IMR-90 (cell line): ENCODE data around the gene HOXC10. TPM values are rescaled to one million over a fixed set of nuclear protein-coding genes. Genes with fewer than 3 reads are reported as not detected.

ENCODE experiments used
- ATAC-seq: fragments of 200-7000 bp; cut with Tn5 transposase; 2 replicates; pipeline ENCODE4 v1.9.1; 2020; ENCODE audit warnings: low read depth, mild to moderate bottlenecking, moderate library complexity
- BruUV-seq: library from RNA; stranded (reverse); fragments of 400-500 nt; replicated peaks from 2 replicates; lab custom pipeline; 2021; lab: Mats Ljungman, UMichigan
- CTCF ChIA-PET: fragments of 300-600 bp; formaldehyde crosslinking; extraction: SDS; loops from one replicate; lab custom pipeline; 2021; ENCODE audit warnings: antibody characterized with exemption; lab: Yijun Ruan, JAX
- POLR2A ChIA-PET: fragments of 300-600 bp; sonication (Branson Sonifier 250); formaldehyde crosslinking; loops from one replicate; lab custom pipeline; 2022; ENCODE audit warnings: antibody characterized with exemption; ENCODE audit not compliant: unreplicated experiment; lab: Charles Lee
- DNase-seq: peaks from one replicate; pipeline ENCODE4 v3.0.0; 2013
- H2AFZ ChIP-seq: replicated peaks from 2 replicates; pipeline ENCODE3; 2013; ENCODE audit warnings: low read length, mild to moderate bottlenecking; ENCODE audit not compliant: poor library complexity
- H2AK5ac ChIP-seq: 2 replicates; pipeline ENCODE4 v1.6.1; 2013; ENCODE audit warnings: low read depth, low read length, inconsistent platforms
- H2AK9ac ChIP-seq: replicated peaks from 2 replicates; pipeline ENCODE3; 2013; ENCODE audit warnings: mild to moderate bottlenecking, low read depth, low read length, moderate library complexity; ENCODE audit not compliant: poor library complexity
- H2BK120ac ChIP-seq: 2 replicates; pipeline ENCODE4 v1.6.1; 2013; ENCODE audit warnings: low read depth, low read length, inconsistent platforms
- H2BK15ac ChIP-seq: 3 replicates; pipeline ENCODE4 v1.6.1; 2013; ENCODE audit warnings: low read depth, low read length, inconsistent platforms
- H2BK20ac ChIP-seq: 2 replicates; pipeline ENCODE4 v1.6.1; 2013; ENCODE audit warnings: low read depth, mild to moderate bottlenecking, inconsistent platforms, low read length, moderate library complexity
- H2BK5ac ChIP-seq: 2 replicates; pipeline ENCODE4 v1.6.1; 2013; ENCODE audit warnings: mild to moderate bottlenecking, low read depth, low read length, inconsistent platforms; ENCODE audit not compliant: poor library complexity, severe bottlenecking
- H3K14ac ChIP-seq: replicated peaks from 2 replicates; pipeline ENCODE4 v1.6.1; 2013; ENCODE audit warnings: low read depth, low read length, inconsistent platforms
- H3K18ac ChIP-seq: 2 replicates; pipeline ENCODE4 v1.6.1; 2013; ENCODE audit warnings: low read depth, low read length, control low read depth
- H3K23ac ChIP-seq: 2 replicates; pipeline ENCODE4 v1.6.1; 2013; ENCODE audit warnings: low read depth, low read length, inconsistent platforms
- H3K27ac ChIP-seq: 2 replicates; pipeline ENCODE4 v1.5.1; 2013; ENCODE audit warnings: mild to moderate bottlenecking, control low read depth, low read length; ENCODE audit not compliant: insufficient read depth
- H3K27me3 ChIP-seq: 2 replicates; pipeline ENCODE4 v1.6.1; 2013; ENCODE audit warnings: low read length; ENCODE audit not compliant: control insufficient read depth, insufficient read depth
- H3K36me3 ChIP-seq: 2 replicates; pipeline ENCODE4 v1.6.1; 2013; ENCODE audit warnings: low read length, mixed read lengths; ENCODE audit not compliant: control insufficient read depth, insufficient read depth
- H3K4ac ChIP-seq: 2 replicates; pipeline ENCODE4 v1.6.1; 2013; ENCODE audit warnings: low read depth, low read length, inconsistent platforms
- H3K4me1 ChIP-seq: 2 replicates; pipeline ENCODE4 v1.6.1; 2013; ENCODE audit warnings: low read length, mixed read lengths; ENCODE audit not compliant: control insufficient read depth, insufficient read depth
- H3K4me2 ChIP-seq: 2 replicates; pipeline ENCODE4 v1.6.1; 2013; ENCODE audit warnings: low read depth, mild to moderate bottlenecking, control low read depth, low read length, moderate library complexity
- H3K4me3 ChIP-seq: 2 replicates; pipeline ENCODE4 v1.5.1; 2013; ENCODE audit warnings: low read depth, mild to moderate bottlenecking, control low read depth, low read length, moderate library complexity; ENCODE audit not compliant: insufficient read depth
- H3K56ac ChIP-seq: 2 replicates; pipeline ENCODE4 v1.6.1; 2013; ENCODE audit warnings: low read length, inconsistent platforms; ENCODE audit not compliant: insufficient read depth; ENCODE audit errors: extremely low read depth
- H3K79me1 ChIP-seq, 2 experiments: 2 replicates each; pipeline ENCODE4 v1.6.1; 2013; ENCODE audit warnings: low read length in 2 of 2, inconsistent platforms in 1 of 2, low read depth in 1 of 2
- H3K9ac ChIP-seq: 2 replicates; pipeline ENCODE4 v1.6.1; 2013; ENCODE audit warnings: low read depth, low read length, control low read depth
- H3K9me1 ChIP-seq: 2 replicates; pipeline ENCODE4 v1.6.1; 2013; ENCODE audit warnings: low read length, inconsistent platforms; ENCODE audit not compliant: insufficient read depth
- H3K9me3 ChIP-seq: 2 replicates; pipeline ENCODE4 v1.6.1; 2013; ENCODE audit warnings: low read length; ENCODE audit not compliant: control insufficient read depth, insufficient read depth
- H4K20me1 ChIP-seq: 2 replicates; pipeline ENCODE4 v1.6.1; 2013; ENCODE audit warnings: low read length, inconsistent platforms; ENCODE audit not compliant: insufficient read depth
- H4K5ac ChIP-seq: 2 replicates; pipeline ENCODE4 v1.6.1; 2013; ENCODE audit warnings: mild to moderate bottlenecking, low read depth, low read length, control low read depth
- H4K8ac ChIP-seq, 2 experiments: 2 replicates each; pipeline ENCODE4 v1.6.1; 2013; ENCODE audit warnings: low read depth in 2 of 2, low read length in 2 of 2, control low read depth in 1 of 2, inconsistent platforms in 1 of 2
- H4K91ac ChIP-seq: 2 replicates; pipeline ENCODE4 v1.6.1; 2013; ENCODE audit warnings: low read depth, low read length, inconsistent platforms; ENCODE audit not compliant: insufficient read depth
- CHD1 ChIP-seq: IDR thresholded peaks from 2 replicates; pipeline ENCODE4 v1.6.1; 2012; ENCODE audit warnings: low read depth, low read length, improper control_type of control experiment
- CTCF ChIP-seq: conservative IDR thresholded peaks from 2 replicates; pipeline ENCODE4 v1.5.1; 2012; ENCODE audit warnings: mild to moderate bottlenecking, low read depth, low read length, improper control_type of control experiment
- MAFK ChIP-seq: IDR thresholded peaks from 2 replicates; pipeline ENCODE4 v1.6.1; 2012; ENCODE audit warnings: low read depth, low read length, improper control_type of control experiment
- MAZ ChIP-seq: IDR thresholded peaks from 2 replicates; pipeline ENCODE4 v1.6.1; 2012; ENCODE audit warnings: low read depth, mild to moderate bottlenecking, low read length, improper control_type of control experiment, moderate library complexity, borderline replicate concordance
- RCOR1 ChIP-seq: IDR thresholded peaks from 2 replicates; pipeline ENCODE4 v1.6.1; 2012; ENCODE audit warnings: mild to moderate bottlenecking, low read length, improper control_type of control experiment; ENCODE audit not compliant: insufficient replicate concordance
- WGBS, 2 experiments: methylation state at CpG; one replicate each; pipeline versions ENCODE4 v1.1.5 to v1.1.7; 2013; ENCODE audit warnings: missing lambda C conversion rate in 2 of 2; ENCODE audit not compliant: insufficient read length in 1 of 2; ENCODE audit errors: extremely low coverage in 2 of 2; 5-methylcytosine and 5-hydroxymethylcytosine counted together
- dilution Hi-C: fragments of 300-500 bp; cut with HindIII; formaldehyde crosslinking; loops from one replicate; pipeline ENCODE4 v1.14.3; 2018; ENCODE audit warnings: low sequenced_read_pairs; ENCODE audit not compliant: unreplicated experiment
- in situ Hi-C: fragments of 300-500 bp; cut with MboI; formaldehyde crosslinking; loops from 3 replicates; pipeline ENCODE4 v1.14.3; 2019; ENCODE audit warnings: low sequenced_read_pairs, inconsistent platforms, mixed read lengths
- intact Hi-C: fragments of 100-400 bp; cut with micrococcal nuclease; formaldehyde crosslinking; loops from 2 replicates; pipeline ENCODE4 v1.10.0; 2022
- polyA plus RNA-seq, 3 experiments: library from polyadenylated mRNA; depleted of rRNA; stranded (reverse); fragments of >200 nt; gene quantifications; 2 replicates each; pipeline ENCODE4 v1.2.3, GENCODE V29; 2012; ENCODE audit warnings: low replicate concordance in 1 of 3
- total RNA-seq: library from RNA; depleted of rRNA; stranded (reverse); fragments of >200 nt; gene quantifications from 2 replicates; pipeline ENCODE4 v1.2.3, GENCODE V29; 2012
- TF ChIP-seq, protein P1 (sequence below): fragments of 150-350 bp; IDR thresholded peaks from 2 replicates; pipeline ENCODE4 v1.6.1; 2017; ENCODE audit warnings: mild to moderate bottlenecking, antibody characterized with exemption, low read length, low read depth

Gene HOXC10
- total and polyA plus RNA-seq, 2 of the 4 experiments (the other 2 are of a cell fraction): 0.15 TPM; not detected in 1

DNA sequence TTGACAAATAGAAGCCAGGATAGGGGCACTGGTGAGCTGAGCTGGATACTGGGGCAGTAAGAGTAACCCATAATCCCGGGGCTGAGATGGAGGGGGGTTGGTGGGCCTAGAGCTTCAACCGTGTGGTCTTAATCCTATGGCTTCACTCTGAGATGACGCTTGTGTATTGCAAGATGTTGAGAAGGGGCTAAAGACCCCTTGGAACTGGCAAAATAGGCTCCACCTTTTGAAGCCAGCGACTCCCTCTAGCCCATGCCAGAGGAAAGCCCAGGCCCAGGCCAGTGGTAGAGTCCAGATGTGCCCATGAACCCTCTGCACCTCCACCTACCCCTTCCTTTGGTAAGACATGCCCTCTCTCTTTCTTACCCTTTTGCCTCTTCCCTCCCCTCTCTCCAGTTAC lies 25.6 kb upstream of the HOXC10 start:
- TF ChIP-seq MAZ (no peak), CTCF (no peak), CHD1 (no peak), MAFK (no peak), RCOR1 (no peak)
- TF ChIP-seq, protein P1, sequence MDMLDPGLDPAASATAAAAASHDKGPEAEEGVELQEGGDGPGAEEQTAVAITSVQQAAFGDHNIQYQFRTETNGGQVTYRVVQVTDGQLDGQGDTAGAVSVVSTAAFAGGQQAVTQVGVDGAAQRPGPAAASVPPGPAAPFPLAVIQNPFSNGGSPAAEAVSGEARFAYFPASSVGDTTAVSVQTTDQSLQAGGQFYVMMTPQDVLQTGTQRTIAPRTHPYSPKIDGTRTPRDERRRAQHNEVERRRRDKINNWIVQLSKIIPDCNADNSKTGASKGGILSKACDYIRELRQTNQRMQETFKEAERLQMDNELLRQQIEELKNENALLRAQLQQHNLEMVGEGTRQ: no peak
- peaks cover 5% of the 10 kb centered on the region for H3K9me3 ChIP-seq
- no peak for DNase-seq
- no peak overlapping the region for H3K9ac ChIP-seq
- H3K27ac ChIP-seq: no peak overlapping the region
- in situ Hi-C loops (no loop called here), intact Hi-C loops (no loop called here), dilution Hi-C loops (no loop called here)
- ATAC-seq: no peak
- H3K56ac ChIP-seq: no peak overlapping the region
- H3K79me1 ChIP-seq: no peaks in the 10 kb centered on the region
- no peak overlapping the region for H4K91ac ChIP-seq
- POLR2A ChIA-PET: no interaction called here
- no peak overlapping the region for H3K23ac ChIP-seq
- no peak overlapping the region for H3K14ac ChIP-seq
- H4K5ac ChIP-seq: no peak overlapping the region
- peaks cover 92% of the 10 kb centered on the region for H3K27me3 ChIP-seq
- H2BK20ac ChIP-seq: no peak overlapping the region
- no peaks in the 10 kb centered on the region for H4K20me1 ChIP-seq
- 0% methylated on average over 1 of the region's 4 CpGs; no CpG with 5 or more reads in 1 of the 2 experiments for WGBS, 2 experiments
- no peak overlapping the region for H3K4me2 ChIP-seq
- no peak overlapping the region for H4K8ac ChIP-seq
- no peaks in the 10 kb centered on the region for H3K36me3 ChIP-seq
- H2BK15ac ChIP-seq: no peak overlapping the region
- no peak overlapping the region for H2BK5ac ChIP-seq
- no peak overlapping the region for H3K18ac ChIP-seq
- no peak overlapping the region for H2BK120ac ChIP-seq
- H2AK9ac ChIP-seq: no peak overlapping the region
- H3K9me1 ChIP-seq: no peaks in the 10 kb centered on the region
- no peak overlapping the region for H3K4me3 ChIP-seq
- H2AFZ ChIP-seq: no peak overlapping the region
- H3K4me1 ChIP-seq: no peaks in the 10 kb centered on the region
- CTCF ChIA-PET: no interaction called here
- no peak overlapping the region for H2AK5ac ChIP-seq
- BruUV-seq: no TSS peak
- H3K4ac ChIP-seq: no peak overlapping the region
